GM19099 (cell line): ENCODE measurements around the gene FGF19.

Source experiments
- POLR2A ChIP-seq: IDR thresholded peaks from 3 replicates; pipeline ENCODE4 v1.6.1; 2011; ENCODE audit warnings: low read depth; ENCODE audit not compliant: insufficient read length; ENCODE audit errors: extremely low read depth

FGF19 gene

DNA sequence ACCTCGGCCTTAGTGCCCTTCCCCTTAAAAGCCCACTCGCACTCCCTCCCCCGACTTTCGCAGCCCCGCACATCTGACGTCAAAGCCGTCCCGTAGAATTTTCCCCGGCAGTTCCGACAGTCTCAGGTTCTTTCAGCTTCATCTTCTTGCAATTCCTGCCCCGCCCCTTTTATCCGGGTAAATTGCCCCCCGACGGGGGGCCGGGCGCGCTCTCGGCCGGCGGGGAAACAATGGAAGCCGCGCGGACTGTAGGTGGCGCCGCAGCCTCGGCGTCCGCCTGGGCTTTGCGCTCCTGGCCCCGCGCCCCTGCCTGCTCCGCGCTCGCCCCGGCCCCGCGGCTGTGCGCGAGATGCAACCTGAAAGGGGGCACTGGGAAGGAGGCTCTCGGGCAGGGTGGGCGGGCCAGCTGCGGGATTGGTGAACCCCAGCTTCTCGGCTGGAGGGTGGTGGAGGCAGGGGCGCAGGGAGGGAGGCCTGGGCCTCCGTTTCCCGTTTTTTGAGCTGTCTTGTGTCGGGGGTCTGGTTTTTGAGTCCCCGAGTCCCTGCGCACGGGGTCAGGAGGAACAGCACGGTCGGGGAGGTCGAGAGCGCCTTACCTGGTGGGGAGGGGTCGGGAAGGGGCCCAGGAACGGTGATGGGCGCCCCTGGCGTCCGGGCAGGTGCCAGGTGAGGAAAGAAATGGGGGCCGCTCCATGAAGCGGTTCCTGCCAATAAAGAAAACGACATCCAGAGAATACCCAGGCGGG, 859 bp upstream of the FGF19 start:
- no peak for TF ChIP-seq POLR2A

DNA sequence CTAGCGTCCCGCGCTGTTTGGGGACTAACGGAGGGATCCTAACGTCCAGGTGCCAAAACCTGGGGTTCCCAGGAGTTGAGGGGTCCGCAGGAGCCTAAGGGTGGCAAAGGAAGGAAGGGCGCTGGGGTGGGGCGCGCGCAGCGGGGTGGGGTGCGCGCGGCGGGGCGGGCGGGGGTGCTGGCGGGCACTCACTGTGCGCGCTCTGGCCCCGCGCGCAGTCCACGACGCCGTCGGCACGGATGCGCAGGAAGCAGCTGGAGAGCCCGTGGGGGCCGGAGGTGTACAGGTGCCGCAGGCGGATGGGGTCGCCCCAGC, 412 bp downstream of the FGF19 start:
- TF ChIP-seq POLR2A = no peak

DNA sequence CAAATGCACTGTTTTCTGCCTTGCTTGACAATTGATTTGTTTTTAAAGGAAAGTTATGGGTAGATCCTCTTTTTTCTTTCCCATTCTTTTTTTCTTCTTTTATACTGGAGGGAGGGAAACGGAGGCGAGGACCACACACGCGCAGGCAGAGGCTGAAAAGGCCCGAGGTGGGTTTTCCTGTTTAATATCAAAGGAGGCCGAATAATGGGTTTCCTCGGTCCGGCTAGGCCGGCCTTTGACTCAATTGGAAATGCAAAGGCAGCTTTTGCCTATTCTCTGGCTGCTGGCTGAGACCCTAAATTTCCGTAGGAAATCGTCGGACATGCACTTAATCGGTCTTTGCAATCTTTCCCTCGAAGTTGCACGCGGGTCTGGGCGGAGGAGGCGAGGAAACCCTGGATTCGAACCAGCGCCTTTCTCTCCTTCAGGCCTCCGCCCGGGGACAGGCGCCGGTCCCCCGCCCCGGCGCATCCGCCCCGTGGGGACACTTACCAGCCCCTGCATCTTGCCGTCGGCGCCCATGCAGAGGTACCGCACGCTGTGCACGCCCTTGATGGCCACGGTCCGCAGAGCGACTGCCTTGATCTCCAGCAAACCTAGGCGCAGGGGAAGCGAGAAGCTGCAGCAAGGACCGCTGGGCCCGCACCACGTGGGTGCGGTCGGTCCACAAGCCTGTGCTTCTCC, 911 bp downstream of the FGF19 start:
- no peak for TF ChIP-seq POLR2A

DNA sequence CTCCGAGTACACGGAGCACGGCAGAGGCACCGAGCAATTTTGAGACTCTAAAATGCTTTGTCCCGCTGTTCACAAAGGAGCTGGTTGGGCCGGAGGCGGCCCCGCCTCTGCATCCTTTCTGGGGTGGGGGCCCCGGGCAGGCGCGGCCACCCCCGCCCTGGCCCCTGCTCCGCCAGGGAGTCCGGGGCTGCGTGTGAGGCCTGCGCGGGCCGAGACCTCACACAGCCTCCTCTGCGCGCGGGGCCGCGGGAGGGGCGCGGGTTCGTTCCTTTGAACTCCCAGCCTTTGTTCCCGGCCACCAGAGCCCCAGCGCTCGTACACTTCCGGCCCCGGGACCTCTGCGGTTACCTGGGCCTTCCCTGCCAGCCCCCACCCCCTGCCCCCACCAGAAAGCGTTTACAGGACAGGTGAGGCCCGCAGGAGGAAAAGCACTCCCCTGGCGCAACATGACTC, 1.6 kb downstream of the FGF19 start:
- no peak for TF ChIP-seq POLR2A

DNA sequence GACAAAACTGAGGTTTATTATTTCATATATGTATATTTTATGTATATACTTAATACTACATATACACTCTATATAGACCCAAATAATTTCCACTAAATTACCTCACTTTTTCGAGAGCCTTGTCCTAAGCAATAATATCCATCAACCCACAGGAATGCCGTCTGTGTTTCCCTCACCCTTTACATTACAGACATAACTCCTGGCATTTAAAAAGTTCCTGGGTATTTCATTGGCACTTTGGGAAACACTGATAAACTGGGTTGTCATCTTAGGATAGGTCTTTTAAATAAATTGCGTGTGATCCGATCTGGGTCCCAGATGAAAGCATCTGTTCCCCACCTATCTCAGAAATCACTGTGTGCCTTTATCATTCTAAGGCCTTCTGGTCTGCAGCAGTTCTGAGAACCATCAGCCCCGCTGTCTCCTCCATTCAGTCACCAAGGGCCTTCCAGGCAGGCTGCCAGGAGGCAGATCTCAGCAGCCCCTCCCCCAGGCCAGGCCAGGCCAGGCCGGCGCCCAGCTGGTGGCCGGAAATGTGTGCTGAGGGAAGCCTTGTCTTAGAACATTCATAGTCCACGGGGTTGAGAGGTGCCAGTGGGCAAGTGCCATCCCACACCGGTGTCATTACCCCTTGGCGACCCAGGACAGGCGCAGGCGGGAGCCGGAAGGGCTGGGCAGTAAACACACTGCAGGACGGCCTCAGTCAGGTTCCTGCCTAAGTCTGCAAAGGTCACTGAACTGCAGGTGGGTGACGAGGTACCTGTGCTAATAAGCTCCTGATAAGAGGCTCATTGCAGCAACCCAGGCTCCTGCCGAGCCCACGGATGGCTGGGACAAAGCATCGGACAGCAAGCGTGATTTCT, 3.3 kb downstream of the FGF19 start:
- TF ChIP-seq POLR2A = no peak

DNA sequence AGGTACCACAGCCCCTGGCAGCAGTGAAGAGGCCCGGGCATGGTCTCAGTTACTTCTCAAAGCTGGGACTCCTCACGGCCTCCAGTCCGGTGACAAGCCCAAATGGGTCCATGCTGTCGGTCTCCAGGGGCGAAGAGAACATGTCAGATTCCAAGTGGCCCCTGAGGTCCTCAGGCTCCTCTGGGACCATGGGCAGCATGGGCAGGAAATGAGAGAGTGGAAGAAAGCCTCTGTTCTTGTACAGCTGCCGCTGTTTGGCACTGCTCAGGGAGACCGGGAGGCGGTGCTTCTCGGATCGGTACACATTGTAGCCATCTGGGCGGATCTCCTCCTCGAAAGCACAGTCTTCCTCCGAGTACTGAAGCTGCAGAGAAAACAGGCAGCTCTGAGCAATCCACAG, 4.6 kb downstream of the FGF19 start:
- TF ChIP-seq POLR2A = no peak

DNA sequence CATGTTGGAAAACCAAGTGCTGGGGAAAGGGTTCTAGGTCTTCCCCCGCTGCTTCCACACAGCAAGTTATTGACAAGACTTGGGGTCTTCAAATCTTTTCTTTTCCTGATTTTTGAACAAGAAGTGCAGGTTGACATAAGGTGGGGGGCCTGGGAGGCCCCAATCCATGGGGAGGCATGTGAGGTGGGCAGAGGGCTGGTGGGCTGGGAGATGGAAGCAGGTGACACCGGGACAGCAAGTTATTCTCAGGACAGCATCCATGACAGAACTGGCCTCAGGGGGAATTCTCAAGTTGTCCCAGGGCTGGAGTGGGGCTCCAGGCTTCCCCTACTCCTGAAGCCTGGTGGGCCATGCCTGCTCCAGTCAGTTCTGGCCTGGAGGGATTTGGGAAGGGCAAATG, 5.5 kb downstream of the FGF19 start:
- no peak for TF ChIP-seq POLR2A

DNA sequence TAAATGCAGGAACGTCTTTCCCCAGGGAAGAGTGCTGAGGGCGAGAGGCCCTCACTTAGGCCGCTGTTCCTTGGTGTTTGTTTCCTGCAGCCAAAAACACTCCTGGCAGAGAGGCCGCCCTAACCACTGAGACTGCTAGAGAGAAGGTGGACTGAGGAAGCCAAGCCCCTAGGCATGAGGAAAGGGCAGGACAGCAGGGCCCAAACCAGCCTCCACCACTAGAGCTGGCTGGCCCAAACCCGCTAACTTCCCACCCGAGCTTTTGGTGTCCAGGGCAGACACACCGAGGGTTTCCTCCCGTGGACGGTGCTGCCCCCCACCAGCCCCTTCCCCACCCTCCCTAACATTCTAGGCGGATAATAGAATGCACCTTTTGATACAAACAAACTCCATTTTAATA, 6.0 kb downstream of the FGF19 start:
- no peak for TF ChIP-seq POLR2A

DNA sequence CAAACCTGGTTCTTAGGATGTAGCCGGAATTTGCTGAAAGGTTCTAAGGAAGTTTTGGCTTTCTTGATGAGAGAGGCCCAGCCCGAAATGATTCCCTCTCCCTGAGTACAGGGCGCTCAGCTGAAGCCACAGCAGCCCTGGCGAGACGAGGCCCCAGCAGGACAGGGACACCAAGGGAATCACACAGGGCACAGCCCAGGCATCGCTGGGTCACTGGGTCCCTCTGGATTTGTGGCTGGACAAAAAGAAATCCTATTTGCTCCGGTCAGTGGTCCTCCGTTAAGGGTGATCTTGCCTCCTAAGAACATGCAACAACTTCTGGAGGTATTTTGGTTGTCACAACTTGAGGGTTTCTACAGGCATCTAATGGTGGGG, 6.4 kb downstream of the FGF19 start:
- no peak for TF ChIP-seq POLR2A

DNA sequence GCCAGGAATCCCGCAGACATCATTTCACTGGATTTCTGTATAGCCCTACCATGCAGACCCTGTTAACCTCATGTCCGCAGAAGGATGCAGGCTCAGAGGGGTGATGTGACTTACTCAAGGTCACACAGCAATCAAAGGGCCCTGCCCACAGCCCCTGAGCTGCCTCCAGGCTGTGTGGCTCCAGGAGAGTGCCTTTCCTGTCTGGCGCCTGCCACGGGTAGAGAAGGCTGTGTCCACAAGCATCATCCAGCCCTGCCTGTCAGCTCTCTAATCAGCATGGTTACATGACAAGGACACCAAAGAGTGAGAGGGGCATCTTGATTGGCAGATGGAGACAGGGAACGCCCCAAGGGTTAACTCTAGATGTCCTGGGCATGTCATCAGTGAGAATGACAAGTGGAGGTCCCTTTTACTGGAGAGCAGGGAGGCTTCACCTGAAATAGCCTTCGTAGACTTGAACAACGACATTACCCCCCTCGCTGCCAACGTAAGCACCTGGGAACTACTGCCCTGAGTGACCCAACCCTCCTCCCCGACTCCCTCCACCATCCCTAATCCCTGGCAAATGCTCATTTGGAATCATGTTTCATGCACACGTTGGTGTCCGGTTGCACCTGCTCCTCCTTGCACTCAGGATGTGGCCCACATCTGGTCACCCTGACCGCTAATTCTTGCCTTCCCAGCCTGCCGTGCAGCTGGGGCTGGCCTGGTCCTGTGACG, 6.9 kb downstream of the FGF19 start:
- TF ChIP-seq POLR2A = no peak

DNA sequence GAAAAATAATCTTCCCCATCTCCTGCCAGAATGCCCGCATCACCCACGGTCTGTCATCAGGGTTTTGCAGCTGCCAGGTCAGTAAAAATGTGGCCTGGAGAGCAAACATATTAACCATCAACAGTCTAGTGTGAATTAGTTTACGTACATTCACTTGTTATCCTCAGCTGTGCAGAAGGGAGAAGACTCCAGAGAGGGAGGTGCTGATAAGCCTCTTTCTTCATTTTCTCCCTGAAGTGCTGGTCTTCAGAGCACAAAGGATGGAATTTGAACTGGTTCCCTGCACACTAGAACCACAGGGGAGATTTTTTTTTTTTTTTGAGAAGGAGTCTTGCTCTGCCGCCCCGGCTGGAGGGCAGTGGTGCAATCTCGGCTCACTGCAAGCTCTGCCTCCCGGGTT, 8.2 kb downstream of the FGF19 start:
- no peak for TF ChIP-seq POLR2A

DNA sequence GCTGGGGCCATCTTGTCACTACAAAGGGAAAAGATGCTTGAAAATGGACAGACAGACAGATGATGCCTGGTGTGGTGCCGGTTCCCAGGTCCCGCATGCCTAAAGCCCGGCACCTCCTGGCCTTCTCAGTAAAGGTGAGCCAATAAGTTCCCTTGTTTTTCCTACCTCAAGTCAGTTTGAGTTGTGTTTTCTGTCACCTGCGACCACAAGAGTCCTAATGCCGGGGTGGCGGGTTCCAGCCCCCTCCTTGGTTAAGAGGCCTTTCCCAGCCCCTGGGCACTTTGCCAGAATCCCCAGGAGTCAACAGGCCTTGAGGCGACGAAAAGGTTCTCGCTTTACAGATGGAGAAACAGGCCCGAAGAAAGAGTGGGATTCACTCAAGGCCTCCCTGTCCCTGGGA, 9.0 kb downstream of the FGF19 start:
- TF ChIP-seq POLR2A = no peak

DNA sequence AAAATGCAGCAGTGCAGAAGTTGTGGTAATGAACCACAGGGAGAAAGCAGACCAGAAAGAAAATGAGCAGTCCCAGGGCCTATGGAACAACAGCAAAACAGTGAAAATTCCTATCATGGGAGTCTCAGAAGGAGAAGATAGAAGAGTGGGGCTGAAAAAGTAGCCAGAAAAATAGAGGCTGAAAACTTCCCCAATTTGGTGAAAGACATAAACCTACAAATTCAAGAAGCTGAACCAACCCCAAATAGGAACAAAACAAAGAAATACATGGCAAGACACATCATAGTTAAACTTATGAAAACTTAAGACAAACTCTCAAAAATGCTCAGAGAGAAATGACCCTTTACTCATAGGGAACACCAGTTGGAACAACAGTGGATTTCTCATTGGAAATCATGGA, 11.4 kb downstream of the FGF19 start:
- no peak for TF ChIP-seq POLR2A

DNA sequence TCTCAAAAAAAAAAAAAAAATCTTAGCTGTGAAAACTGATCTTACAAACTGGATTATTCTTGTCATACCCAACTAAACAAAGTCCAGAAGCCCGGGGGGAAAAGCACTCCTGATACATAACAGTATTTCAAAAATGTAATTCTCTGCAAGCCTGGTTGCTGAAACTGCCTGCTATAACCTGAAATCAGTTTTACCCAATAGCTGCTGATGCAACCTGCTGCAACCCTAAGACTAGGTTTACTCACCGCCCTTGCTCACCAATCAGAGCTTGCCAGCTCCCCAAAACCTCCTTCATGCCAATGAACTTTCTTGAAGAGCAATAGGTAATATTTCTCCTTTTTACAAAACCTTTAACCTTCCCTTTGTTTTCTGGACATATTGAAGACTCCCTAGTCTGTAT, 12.4 kb downstream of the FGF19 start:
- TF ChIP-seq POLR2A = no peak

DNA sequence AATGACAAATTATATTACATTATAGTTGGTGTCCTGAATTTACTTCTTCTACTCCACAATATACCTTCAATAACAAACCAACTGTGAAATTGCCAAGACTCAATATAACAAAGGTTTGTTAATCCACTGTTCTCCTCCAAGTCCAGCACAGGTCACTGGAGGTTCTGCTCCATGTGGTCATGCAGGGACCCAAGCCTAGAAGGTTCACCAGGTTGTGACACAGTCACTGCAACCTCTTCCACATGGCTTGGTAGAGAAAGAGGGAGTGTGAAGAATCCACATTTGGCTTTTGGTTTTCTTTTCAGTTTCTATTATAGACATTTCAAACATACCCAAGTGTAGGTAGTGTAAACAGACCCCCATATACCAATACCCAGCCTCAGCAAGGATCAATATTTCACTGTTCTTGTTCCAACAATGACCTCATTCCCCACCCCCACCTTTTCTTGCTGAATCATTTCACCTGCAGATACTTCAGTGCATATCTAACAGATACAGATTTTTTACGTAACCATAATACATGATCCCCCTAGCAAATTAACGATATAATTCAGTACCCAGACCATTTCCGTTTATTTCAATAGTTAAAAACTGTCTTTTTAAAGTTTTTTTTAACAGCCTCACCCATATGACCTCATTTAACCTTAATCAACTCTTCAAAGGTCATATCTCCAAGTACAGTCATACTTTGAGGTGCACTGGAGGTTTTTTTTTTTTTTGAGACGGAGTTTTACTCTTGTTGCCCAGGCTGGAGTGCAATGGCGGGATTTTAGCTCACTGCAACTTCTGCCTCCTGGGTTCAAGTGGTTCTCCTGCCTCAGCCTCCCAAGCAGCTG, 14.1 kb downstream of the FGF19 start:
- no peak for TF ChIP-seq POLR2A

DNA sequence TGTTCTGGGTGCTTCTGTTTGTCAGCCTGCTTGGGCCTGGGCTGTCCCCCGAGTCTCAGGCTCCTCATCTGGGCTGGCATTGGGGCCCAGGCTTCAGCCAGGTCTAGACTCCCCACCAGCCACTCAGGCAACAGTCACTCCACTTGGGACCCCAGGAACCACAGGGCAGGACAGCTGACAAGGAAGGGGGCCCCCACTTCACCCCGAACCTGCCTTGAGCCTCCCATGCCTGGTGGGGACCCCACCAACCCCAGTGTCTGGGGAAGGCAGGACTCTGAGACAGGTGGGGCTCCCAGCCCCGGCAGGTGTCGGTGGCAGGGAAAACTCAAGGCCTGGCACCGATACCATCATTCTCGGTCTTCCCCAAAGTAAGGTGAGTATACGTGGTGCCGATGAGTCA, 17.0 kb downstream of the FGF19 start:
- no peak for TF ChIP-seq POLR2A
